ENCODE measurements around the gene RSPH4A.
"Not testable (repeated sequence)": the region's sequence is repeated elsewhere in the genome, so short reads cannot be mapped to it uniquely, and the experiment has no call there.

RSPH4A gene

GRCh38 chr6:116625872-116626271 is 9.6 kb downstream of the RSPH4A start:
- no peak for DNase-seq (ENCODE audit: low spot score)
- FAIRE-seq: no peak

GRCh38 chr6:116629563-116629981 is 13.3 kb downstream of the RSPH4A start:
- FAIRE-seq (no peak), DNase-seq (ENCODE audit: low spot score) (no peak)

- FAIRE-seq (no peak), DNase-seq (ENCODE audit: low spot score) (no peak)
These were observed 15.2 kb downstream of the RSPH4A start for GRCh38 chr6:116631379-116631990.

- DNase-seq (ENCODE audit: low spot score) (no peak), FAIRE-seq (no peak)
These were observed 17.4 kb downstream of the RSPH4A start for GRCh38 chr6:116633685-116634084.

GRCh38 chr6:116648156-116648555 is 31.9 kb downstream of the RSPH4A start:
- DNase-seq (ENCODE audit: low spot score): no peak
- FAIRE-seq: no peak

GRCh38 chr6:116649129-116649528 is 32.9 kb downstream of the RSPH4A start:
- FAIRE-seq: no peak
- DNase-seq (ENCODE audit: low spot score): no peak

- FAIRE-seq (no peak), DNase-seq (ENCODE audit: low spot score) (no peak)
These were observed 35.6 kb downstream of the RSPH4A start for GRCh38 chr6:116651916-116652315.

GRCh38 chr6:116661594-116661993 is 45.3 kb downstream of the RSPH4A start:
- no peak for DNase-seq (ENCODE audit: low spot score)

GRCh38 chr6:116662202-116662601 is 45.9 kb downstream of the RSPH4A start:
- no peak for FAIRE-seq
- DNase-seq (ENCODE audit: low spot score): no peak

More at GRCh38 chr6:116661594-116661993, 45.3 kb downstream of the RSPH4A start:
- FAIRE-seq: no peak

GRCh38 chr6:116663308-116663707 is 47.0 kb downstream of the RSPH4A start:
- DNase-seq (ENCODE audit: low spot score): no peak
- FAIRE-seq: no peak

- FAIRE-seq; DNase-seq (ENCODE audit: low spot score): not testable (repeated sequence)
These were observed 47.9 kb downstream of the RSPH4A start for GRCh38 chr6:116664169-116664568.

GRCh38 chr6:116665464-116665863 is 49.2 kb downstream of the RSPH4A start:
- no peak for FAIRE-seq
- DNase-seq (ENCODE audit: low spot score): no peak

- DNase-seq (ENCODE audit: low spot score): no peak
These were observed 50.6 kb downstream of the RSPH4A start for GRCh38 chr6:116666869-116667268.

GRCh38 chr6:116667623-116668022 is 51.3 kb downstream of the RSPH4A start:
- DNase-seq (ENCODE audit: low spot score): no peak
- no peak for FAIRE-seq

More at GRCh38 chr6:116666869-116667268, 50.6 kb downstream of the RSPH4A start:
- FAIRE-seq: no peak

- DNase-seq (ENCODE audit: low spot score): no peak
- FAIRE-seq: no peak
These were observed 56.0 kb downstream of the RSPH4A start for GRCh38 chr6:116672306-116672705.

GRCh38 chr6:116676021-116676420 is 59.7 kb downstream of the RSPH4A start:
- DNase-seq (ENCODE audit: low spot score) (no peak), FAIRE-seq (no peak)

GRCh38 chr6:116680880-116681672 is 64.8 kb downstream of the RSPH4A start, which contains the start of gene KPNA5:
Gene KPNA5, plus strand, starts transcription at chr6:116681211. Its CDS starts 124 bp downstream, at chr6:116681335.
- DNase-seq (ENCODE audit: low spot score): peak; percentile 70
- FAIRE-seq: no peak

- peak; percentile 18 for DNase-seq (ENCODE audit: low spot score)
- peak; percentile 5 for FAIRE-seq
These were observed 66.0 kb downstream of the RSPH4A start for GRCh38 chr6:116682334-116682712.
